Left kidney (tissue), 2 donors: ENCODE data around the gene TNNT3. TPM values are rescaled to one million over a fixed set of nuclear protein-coding genes. Genes with fewer than 3 reads are reported as not detected.

ENCODE experiments used
- DNase-seq: peaks from one replicate; pipeline ENCODE4 v3.0.0-alpha.2; 2013
- polyA plus RNA-seq: library from polyadenylated mRNA; unstranded; fragments of 120-200 nt; gene quantifications from one replicate; pipeline ENCODE4 v1.2.1, GENCODE V29; 2013; ENCODE audit not compliant: insufficient read length

TNNT3 gene
- polyA plus RNA-seq, 1 donor: 8.2 TPM

DNA sequence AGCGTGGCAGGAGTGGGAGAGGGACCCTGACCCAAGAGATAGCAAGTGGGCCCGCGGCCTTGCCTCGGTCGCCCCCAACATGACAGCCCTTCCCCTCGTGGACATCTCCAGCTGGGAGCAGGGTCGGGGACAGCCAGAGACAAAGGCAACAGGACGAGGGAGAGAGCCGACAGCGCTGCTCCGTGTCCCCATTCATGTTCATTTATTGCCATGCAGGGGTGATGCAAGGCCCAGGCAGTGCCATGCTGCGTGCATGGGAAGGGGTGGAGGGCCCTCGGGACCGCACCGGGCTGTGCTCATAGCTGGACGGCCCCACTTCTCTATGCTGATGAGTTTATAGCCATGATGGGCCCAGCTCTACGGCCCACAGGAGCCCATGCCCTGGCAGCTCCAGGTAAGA is 40.3 kb downstream of the TNNT3 start:
- no peak for DNase-seq

DNA sequence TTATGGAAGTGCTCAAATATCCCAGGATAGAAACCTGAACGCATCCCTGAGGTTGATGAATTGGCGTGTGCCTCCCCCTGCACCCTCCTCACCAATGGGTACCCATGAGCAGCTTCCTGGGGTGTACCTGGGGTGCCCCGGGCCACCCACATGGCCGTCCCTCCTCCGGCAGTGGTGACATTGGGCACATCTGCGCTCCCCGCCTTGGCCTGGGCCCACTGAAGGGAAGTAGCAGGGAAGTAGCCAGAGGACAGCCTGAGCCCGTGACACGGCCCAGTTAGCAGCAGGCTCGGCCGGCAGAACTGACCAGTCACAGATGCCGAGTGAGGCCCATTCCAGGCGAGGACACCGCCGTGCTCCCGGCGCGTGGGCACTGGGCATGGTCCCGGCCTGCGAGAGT is 44.4 kb downstream of the TNNT3 start:
- DNase-seq: no peak

DNA sequence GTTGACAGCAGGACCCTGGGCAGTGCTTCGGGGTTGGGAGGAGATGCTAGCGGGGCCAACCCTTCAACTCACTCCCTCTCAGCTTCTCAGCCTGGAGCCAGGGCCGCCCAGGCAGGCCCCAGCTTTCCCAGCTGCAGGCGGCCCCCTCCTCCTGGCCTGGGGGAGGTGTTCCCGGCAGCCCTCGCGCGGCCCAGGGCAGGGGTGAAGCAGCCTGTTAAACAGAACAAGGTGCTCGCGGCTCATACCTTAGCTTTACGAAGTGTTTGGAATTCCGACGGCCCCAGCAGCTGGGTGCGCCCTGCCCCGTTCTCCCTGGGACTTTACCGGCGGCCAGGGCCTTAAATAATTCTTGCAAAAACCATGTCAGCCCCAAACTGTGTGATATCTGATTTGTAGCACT is 44.8 kb downstream of the TNNT3 start:
- no peak for DNase-seq

DNA sequence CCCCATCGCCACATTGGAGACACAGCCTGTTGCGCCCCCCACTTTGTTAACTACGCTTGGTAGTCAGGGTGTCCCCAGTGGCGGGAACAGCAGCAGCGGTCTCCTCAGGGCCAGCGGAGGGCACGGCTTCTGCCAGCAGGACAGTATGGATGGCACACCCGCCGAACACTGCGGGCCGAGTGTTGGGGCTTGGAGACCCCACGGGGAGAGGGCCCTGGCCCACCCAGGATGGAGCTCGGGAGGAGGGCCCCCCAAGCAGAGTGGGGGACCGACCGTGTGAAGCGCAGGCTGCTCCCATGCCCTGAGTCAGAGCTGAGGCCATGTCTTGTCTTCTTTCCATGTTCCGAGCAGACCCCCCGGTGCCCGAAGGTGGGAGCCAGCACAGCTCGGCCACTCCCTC is 45.5 kb downstream of the TNNT3 start:
- DNase-seq: no peak

DNA sequence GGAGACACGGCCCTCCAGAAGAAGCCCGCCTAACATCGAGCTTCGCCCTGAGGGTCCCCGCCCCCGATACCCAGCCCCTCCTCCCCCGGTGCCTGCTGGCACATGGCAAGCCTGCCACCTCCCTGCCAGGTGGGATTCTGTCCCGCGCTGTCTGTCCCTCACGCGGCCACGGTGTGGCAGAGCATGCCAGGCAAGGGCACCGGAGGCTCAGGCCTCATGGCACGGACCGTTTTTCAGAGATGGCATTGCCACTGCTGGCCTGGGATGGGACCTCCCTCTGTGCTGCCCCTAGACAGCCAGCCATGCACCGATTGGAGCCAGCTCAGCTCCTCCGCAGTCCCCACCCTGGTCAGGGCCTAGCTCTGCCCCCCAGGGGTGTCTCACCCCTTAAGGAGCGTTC is 47.0 kb downstream of the TNNT3 start:
- no peak for DNase-seq

DNA sequence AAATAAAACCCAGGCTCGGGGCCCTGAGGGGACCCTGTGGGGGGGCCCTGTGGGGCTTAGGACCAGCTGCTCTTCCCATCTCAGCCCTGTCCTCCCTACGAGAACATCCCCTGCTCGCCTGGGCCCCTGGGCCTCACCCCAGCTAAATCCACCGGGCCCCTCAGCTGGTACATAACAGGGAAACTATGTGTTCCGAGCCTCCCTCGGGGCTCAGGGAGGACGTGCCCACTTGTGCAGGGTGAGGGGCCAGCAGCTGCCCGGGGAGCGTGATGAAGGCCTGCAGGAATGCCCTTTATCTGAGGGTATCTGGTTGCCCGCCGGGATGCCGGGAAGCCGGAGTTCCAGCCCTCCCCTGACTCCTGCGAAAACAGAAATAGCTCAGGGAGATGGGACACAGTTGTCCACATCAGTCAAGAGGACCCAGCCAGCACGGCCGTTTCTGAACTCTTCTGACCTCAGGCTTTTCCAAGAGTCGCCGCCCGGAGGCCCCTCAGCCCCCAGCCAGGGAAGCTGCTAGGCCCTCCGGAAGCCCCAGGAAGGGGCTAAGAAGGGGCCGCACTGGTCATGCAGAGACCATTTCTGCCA is 48.2 kb downstream of the TNNT3 start:
- DNase-seq: no peak

DNA sequence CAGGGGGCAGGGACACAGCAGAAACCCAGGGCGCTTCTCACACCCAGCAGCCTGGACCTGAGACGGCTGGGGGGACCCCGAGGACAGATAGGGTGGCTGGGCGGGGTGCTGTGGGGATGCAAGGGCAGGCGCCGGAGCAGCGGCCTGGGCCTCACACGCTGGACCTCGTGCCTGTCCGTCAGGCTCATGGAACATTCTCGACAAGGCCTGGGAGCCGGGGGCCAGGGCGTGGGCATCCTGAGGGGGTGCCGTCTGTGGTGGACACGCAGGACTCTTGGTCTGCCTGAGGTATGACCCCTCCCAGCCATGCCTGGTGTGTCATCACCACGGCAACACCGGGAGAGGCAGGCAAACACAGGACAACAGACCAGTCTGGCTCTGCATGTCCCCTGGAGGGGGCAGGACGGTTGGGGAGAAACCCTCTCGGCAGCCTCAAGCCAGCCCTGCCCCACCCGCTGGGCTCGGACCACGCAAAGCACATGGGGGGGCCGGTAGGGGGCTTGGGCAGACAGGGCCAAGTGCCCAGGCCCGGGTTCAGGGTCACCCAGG is 49.0 kb downstream of the TNNT3 start:
- no peak for DNase-seq

DNA sequence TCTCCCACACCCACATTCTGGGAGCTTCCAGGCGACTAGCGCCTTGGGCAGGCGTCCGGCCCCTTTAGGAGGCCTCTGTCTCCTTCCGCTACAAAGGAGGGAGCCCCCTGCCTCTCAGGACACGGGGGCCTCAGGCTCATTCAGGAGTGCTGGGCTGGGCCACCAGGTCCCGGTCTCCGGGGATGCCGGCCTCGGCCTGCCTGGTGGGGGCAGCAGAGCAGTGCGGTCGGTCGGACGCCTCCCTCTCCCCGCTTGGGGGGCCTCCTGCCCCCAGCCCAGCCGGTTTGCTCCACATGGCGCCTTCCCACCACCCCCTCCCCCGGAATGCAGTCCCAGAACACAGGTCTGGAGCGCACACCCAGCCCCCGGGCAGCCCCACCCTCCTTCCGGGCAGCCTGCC is 49.5 kb downstream of the TNNT3 start:
- DNase-seq: no peak

DNA sequence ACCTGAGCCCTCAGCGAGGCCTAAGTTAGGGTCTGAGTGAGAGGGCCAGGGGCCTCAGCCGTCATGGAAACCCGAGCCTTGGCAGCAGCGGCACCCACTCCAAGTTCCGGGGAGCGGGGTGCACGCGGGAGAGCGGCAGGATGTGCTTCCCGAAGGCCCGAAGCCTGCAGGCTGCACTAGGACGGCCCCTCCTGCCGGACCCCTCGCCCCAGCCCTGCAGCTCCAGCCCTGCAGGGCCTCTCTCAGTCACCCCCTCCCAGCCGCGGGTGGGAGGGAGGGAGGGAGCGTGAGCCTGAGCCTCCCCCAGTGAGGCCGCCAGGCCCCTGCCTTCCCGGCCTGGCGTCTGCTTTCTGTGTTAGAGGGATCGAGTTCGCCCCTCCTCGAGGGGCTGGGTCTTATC is 50.3 kb downstream of the TNNT3 start:
- DNase-seq: no peak

DNA sequence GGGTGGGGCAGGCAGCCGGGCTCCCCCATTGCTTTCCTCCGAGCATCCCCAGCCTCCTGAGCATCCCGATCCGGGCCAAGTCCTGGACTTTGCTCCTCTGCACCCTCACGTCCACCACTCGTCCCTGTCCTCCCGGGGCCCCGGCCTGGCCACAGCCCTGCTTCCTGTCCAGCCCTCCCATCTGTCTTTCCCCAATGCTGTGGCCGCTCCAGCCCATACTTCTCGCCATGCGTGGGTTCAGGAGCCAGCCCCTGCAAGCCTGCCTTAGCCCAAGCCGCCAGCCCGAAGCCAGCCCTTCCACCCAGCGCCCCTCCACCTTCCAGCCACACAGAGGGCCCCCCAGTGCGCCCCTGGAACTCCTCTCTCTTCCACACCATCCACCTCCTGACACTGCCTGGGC is 51.5 kb downstream of the TNNT3 start:
- no peak for DNase-seq

DNA sequence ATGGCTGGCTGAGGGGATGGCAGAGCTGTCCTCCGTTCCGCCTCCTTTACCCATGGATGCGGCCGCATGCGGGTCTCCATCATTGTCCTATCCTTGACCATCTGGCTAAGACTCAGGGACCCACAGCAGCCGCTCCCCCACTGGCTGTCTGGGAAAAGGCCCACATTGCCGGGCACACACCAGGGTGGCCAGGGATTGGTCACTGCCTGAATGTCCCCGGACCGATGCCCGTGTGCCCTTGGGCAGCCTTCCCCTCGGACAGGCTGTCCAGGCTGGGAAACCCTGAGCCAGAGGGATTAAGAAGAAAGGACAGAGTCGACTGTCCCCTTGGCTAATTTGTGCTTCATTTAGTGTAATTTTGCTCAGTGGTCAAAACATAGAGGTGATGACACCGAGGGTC is 55.7 kb downstream of the TNNT3 start:
- DNase-seq: no peak

DNA sequence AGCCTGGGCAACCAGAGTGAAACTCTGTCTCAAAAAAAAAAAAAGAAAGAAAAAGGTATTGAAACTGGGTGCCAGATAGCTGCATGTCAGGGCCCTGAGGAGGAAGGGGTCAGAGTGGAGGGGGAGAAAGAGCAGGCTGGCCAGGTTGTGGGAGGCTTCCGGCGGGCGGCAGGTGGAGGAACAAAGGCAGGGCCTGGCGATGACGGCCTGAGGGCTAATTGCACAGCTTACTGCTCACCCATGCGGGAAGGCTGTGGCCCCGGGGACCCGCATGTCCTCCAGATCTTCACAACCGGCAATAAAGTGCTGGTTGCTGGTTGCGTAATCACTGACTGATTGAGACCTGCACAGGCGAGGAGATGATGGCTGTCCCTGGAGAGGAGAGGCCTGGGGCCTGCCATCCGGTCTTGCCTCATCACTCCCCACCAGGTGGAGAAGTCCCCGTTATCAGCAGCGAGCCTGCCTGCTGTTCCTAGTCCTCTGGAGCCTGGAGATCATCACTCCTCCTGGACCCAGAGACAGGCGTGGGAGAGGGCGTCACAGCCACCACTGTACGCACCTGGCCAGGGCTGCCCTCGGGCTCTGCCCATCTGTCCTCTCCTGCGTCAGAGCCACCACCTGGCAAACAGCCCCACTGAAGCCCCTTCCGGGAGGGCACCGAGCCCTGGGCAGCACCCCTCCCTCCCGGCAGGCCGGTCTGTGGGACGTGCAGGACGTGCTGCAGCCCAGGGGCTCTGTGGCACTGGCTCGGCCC is 59.4 kb downstream of the TNNT3 start:
- no peak for DNase-seq

DNA sequence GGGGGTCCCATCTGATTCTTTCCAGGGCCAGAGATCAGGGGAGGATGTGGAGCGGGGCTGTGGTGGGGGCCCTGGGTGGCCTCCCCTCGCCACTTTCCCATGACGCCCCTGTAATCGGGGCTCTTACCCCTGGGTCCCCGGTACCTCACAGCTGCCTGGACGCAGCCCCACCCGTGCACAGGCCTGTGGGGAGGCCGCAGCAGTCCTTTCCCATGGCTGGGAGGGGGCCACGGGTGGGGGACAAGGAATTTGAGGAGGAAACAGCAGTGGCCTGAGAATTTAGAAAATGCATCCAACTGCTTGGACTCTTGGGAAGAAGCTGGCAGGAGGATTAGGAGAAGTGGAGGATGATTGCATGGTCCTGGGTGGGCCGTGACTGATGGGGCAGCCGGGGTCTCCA is 60.1 kb downstream of the TNNT3 start:
- DNase-seq: no peak

DNA sequence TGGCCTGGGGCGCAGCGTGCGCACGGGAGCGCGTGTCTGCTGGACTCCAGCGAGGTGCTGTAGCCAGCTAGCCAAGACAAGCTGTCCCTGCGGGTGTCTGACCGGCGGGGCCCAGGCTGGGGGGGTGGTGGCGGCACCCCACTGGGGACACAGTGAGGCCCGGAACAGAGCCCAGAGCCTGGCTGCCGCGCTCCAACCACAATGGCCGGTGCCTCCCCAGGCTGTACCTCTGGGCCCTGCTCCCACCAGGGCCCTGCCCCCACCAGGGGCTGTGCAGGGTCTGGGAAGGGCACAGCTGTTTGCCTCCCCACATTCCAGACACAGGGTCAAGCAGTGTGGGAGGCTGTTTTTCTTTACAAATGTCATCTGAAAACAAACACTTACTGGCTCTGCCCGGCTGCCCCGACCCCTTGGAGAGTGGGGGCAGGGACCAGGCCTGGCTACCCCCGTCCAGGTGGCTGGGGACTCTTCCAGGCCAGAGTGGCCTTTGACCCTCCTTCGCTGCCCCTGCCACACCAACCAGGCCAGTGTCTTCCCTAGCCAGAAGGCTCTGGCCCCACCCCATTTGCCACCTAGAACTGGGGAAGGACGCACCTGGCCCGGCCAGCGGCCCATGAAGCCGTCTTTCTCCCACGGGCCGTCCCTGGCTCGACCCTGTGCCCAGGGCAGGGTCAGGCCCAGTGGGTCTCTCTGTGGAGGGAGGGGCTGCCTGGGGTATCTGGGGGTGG is 63.5 kb downstream of the TNNT3 start:
- DNase-seq: no peak

DNA sequence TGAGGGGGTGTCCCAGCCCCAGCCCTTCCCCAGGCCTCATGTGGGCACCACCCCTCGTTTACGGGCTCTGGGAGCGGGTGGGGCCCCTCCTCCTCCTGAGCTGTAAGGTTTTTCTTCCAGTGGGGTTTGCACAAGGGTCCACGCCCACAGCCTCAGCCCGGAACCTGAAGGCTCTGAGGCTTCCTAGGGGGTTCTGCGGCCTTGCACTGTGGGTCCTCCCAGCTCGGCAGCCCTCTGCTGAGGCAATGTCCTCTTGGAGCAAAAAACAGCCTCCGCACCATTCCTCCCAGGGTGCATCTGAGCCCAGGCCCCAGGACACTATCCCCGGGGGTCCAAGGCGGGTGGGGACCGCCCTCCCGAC is 64.1 kb downstream of the TNNT3 start:
- no peak for DNase-seq

DNA sequence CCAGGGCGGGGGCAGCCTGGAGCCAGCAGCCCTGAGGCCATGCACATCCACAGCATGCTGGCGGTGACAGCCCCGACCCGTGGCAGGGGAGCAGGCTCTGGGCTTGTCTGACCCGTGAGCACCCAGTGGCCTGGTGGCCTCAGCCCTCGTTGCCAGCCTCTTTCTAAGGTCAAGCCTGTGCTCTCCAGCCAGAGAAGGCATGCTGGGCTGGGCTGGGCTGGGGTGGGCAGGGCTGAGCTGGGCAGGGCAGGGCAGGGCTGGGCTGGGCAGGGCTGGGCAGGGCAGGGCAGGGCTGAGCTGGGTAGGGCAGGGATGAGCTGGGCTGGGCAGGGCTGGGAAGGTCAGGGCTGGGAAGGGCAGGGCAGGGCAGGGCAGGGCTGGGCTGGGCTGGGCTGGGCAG is 67.5 kb downstream of the TNNT3 start:
- DNase-seq: no peak

DNA sequence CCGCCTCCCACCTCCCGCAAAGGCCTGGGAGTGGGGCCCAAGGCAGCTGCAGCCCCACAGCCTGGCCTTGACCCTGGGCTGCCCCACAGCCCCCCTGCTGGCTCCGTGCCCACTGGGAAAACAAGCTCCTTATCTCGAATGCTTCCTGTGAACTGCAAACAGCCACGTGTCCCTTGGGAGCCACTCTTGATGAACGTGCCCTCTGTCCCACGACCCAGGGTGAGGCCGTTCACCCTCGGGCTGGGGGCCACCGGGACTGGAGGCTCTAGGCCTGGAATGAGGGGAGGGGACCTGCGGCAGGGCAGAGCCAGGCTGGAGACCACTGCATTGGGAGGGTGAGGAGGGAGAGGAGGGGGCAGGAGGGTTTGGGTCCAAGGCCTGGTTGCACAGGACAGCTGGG is 68.7 kb downstream of the TNNT3 start:
- DNase-seq: no peak

Other genes starting within 250 kb of the TNNT3 start
- gene KRTAP5-6, start 222.5 kb upstream of the TNNT3 start, polyA plus RNA-seq: not detected
- 0.22 TPM for gene IFITM10, start 169.1 kb upstream of the TNNT3 start, polyA plus RNA-seq
- 198 TPM for gene CTSD, start 155.8 kb upstream of the TNNT3 start, polyA plus RNA-seq
- gene SYT8, start 84.7 kb upstream of the TNNT3 start, polyA plus RNA-seq: 0.18 TPM
- 0.32 TPM for gene TNNI2, start 80.7 kb upstream of the TNNT3 start, polyA plus RNA-seq
- 1.8 TPM for gene LSP1, start 66.6 kb upstream of the TNNT3 start, polyA plus RNA-seq
- gene PRR33, start 27.8 kb upstream of the TNNT3 start, polyA plus RNA-seq: 0.08 TPM
- gene MRPL23, start 27.6 kb downstream of the TNNT3 start, polyA plus RNA-seq: 33.6 TPM
- gene H19, start 78.1 kb downstream of the TNNT3 start, polyA plus RNA-seq: 2,033 TPM
- 738 TPM for gene IGF2, start 219.7 kb downstream of the TNNT3 start, polyA plus RNA-seq
- gene INS, start 241.5 kb downstream of the TNNT3 start, polyA plus RNA-seq: not detected